WERI-Rb-1 (cell line): Measurements from ENCODE around the gene SNX32.

Experiments
- DNase-seq: peaks from one replicate; pipeline ENCODE4 v3.0.0-alpha.2; 2020
- H3K27ac ChIP-seq: fragments of 250-450 bp; sonication (Bioruptor Pico); 2 replicates; pipeline ENCODE4 v1.5.1; 2020; ENCODE audit warnings: mild to moderate bottlenecking, moderate library complexity
- H3K27me3 ChIP-seq: fragments of 250-450 bp; sonication (Bioruptor Pico); 2 replicates; pipeline ENCODE4 v1.5.1; 2021; ENCODE audit warnings: mild to moderate bottlenecking, low read depth, moderate library complexity; ENCODE audit not compliant: insufficient read depth, severe bottlenecking
- H3K36me3 ChIP-seq: fragments of 250-450 bp; sonication (Bioruptor Pico); 2 replicates; pipeline ENCODE4 v1.5.1; 2020; ENCODE audit warnings: mild to moderate bottlenecking, moderate library complexity
- H3K4me3 ChIP-seq: 2 replicates; pipeline ENCODE4 v1.5.1; 2011; ENCODE audit warnings: low read depth, mild to moderate bottlenecking, control low read depth, low read length
- H3K9me3 ChIP-seq: fragments of 250-450 bp; sonication (Bioruptor Pico); 2 replicates; pipeline ENCODE4 v1.5.1; 2021; ENCODE audit warnings: mild to moderate bottlenecking, moderate library complexity; ENCODE audit not compliant: severe bottlenecking
- CTCF ChIP-seq: IDR thresholded peaks from 2 replicates; pipeline ENCODE4 v1.5.1; 2011; ENCODE audit warnings: low read depth, mild to moderate bottlenecking, control low read depth, inconsistent platforms, low read length

The SNX32 gene

GRCh38 chr11:65787649-65788622 is 45.8 kb upstream of the SNX32 start:
- Histone ChIP-seq H3K27me3 (no peaks in the 10 kb centered on the region), H3K27ac (peak overlapping the region; percentile 37; the same call in 1 of the 2 replicates), H3K9me3 (no peaks in the 10 kb centered on the region), H3K4me3 (no peak overlapping the region), H3K36me3 (no peaks in the 10 kb centered on the region)
- no peak for DNase-seq
- TF ChIP-seq CTCF = no peak

DNA sequence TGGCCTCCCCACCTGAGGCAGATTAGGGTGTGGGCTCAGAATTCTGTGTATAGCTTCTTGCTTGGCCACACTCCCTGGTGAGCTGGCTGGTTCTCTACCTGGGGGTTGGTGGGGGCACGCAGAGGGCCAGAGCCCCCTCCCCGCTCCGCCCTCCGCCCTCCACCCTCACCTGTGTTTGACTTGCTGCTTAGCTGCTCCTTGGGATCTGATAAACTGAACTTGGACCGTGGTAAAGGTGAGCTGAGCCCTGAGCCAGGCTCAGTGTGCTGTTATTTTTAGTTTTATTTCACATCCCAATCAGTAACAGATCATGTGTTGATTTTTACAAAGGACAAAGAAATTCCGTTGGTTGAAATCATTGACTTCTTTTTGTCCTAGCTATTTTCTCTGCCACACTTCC is 44.9 kb upstream of the SNX32 start:
- H3K9me3 ChIP-seq = no peaks in the 10 kb centered on the region
- H3K27me3 ChIP-seq = no peaks in the 10 kb centered on the region
- H3K36me3 ChIP-seq = no peaks in the 10 kb centered on the region
- H3K27ac ChIP-seq = peak overlapping the region; percentile 37; the same call in 1 of the 2 replicates
- TF ChIP-seq CTCF = no peak
- DNase-seq = no peak
- H3K4me3 ChIP-seq = no peak overlapping the region

DNA sequence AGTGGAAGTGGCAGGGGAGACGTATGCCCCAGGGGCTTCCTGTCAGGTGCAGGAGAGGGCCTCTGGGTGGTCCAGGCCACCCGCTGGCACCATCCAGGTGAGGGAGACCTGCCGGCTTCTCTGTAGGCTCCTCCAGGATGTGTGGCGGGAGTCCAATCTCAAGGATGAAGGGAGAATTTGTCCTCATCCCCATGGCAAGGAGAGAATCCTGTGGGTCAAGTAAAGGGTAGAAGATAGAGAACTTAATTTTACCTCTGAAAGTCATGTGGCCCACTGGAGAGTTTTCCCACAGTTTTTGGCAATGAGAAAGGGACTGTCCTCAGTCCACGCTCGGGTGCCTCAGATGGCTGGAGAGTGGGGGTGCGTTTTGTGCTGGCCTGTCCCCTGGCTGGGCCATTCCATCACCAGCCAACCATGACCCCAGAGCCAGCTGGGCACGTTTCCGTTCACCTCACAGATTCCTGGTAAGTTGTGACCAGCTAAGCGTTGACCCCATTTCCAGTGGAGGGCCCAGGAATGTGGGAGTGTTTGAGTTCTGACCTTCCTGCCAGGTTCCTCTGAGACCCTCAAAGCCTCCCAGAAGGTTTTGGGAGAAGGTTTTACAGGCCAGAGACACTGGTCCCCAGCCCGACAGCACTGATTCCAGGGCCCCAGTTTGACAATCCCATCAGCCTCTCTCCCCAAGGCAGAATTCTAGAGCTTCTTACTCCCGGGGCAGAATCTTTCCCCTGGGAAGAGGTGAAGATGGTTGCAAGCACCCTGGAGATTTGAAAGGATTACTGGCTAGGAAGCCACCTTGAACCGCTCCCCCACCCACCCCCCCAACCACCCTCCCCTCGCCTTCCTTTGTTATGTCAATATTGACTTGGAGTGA is 44.3 kb upstream of the SNX32 start:
- H3K4me3 ChIP-seq = no peak overlapping the region
- 0 out of 2 replicates have a peak overlapping the region, but pooled peaks have one; percentile 18 for H3K27ac ChIP-seq
- no peaks in the 10 kb centered on the region for H3K36me3 ChIP-seq
- H3K27me3 ChIP-seq = no peaks in the 10 kb centered on the region
- DNase-seq = no peak
- no peaks in the 10 kb centered on the region for H3K9me3 ChIP-seq
- TF ChIP-seq CTCF = no peak

DNA sequence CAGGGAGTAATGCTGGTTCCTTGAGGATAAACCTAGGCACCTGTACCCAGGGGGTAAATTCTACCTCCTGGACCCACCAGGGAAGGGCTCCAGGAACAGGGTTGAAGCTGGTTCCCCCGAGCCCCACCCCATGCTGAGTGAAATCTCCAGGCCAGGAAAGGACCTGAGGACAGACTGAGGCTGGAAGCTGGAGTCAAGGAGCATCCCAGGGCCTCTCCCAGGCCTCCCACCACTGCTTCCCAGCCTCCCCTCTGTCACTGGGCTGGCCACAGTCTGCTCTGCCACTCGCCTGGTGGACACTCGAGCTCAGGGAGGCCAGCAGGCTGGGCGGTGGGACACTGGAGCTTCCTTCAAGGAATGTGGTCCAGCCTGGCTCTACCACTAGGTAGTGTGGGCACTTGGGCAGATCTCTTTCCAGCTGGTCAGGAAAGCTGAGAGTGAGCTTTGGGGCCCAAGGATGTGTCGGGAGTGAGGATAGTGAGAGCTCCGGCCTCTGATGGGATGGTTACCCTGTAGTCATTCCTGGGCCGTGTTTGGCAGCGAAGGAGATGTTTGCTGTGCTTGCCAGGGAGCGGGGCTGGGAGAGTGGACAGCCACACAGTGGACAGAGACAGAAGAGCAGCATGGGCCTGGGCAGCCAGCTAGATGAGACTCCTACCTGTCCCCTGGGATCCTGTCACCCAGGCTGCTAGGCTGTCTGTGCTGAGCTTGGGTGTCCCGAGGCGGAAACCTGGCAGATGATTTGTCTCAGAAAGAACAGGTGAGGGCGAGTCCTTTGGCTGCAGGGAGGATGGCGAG is 43.5 kb upstream of the SNX32 start:
- Histone ChIP-seq H3K4me3 (no peak overlapping the region), H3K9me3 (no peaks in the 10 kb centered on the region), H3K27ac (0 out of 2 replicates have a peak overlapping the region, but pooled peaks have one; percentile 42), H3K36me3 (no peaks in the 10 kb centered on the region), H3K27me3 (no peaks in the 10 kb centered on the region)
- peak; percentile 33 for DNase-seq
- TF ChIP-seq CTCF = no peak

GRCh38 chr11:65790902-65791650 is 42.7 kb upstream of the SNX32 start:
- no peak overlapping the region for H3K27ac ChIP-seq
- no peak overlapping the region for H3K4me3 ChIP-seq
- TF ChIP-seq CTCF = no peak
- H3K9me3 ChIP-seq = no peaks in the 10 kb centered on the region
- H3K27me3 ChIP-seq = no peaks in the 10 kb centered on the region
- no peaks in the 10 kb centered on the region for H3K36me3 ChIP-seq
- DNase-seq = no peak
